ENCODE results near the gene IL10RB.
"Not testable (repeated sequence)": the region's sequence is repeated elsewhere in the genome, so short reads cannot be mapped to it uniquely, and the experiment has no call there.

Gene IL10RB

DNA sequence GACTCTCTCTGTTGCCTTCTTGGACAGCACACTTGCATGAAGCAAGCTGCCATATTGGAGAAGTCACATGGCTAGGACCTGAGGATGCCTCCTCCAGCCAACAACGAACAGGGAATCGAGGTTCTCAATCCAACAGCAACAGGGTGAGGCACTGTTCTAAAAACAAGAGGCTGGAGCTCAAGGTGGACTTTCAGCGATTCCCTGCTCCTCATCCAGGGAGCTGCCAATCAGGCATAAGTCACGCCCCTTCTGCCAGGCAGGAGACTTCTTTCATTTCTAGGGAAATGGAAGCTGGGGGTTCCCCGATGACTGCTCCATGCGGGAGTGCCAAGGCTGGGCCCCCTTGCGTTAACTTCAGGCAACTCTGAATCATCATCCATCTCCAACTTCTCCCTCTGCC lies 35.9 kb downstream of the IL10RB start:
- no peak for DNase-seq (ENCODE audit: low spot score)

DNA sequence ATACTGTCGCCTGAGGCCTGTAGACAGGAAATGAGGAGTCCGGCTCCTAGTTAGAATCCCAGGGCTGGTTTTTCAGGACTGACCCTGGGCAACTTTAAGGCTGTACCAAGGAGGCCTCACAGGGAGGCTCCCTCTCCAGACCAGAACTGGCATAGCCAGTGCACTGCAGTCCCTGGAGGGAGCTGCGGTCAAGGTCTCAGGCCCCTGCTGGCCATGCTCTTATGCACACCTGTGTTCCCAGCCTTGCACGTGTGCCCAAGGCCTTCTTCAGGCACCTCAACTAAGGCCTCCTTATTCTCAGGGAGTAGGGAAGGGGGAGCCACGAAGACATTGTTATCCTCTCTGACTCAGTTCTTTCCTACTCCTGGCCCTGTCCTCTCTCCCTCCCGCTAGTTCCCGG lies 36.6 kb downstream of the IL10RB start:
- DNase-seq (ENCODE audit: low spot score): no peak

DNA sequence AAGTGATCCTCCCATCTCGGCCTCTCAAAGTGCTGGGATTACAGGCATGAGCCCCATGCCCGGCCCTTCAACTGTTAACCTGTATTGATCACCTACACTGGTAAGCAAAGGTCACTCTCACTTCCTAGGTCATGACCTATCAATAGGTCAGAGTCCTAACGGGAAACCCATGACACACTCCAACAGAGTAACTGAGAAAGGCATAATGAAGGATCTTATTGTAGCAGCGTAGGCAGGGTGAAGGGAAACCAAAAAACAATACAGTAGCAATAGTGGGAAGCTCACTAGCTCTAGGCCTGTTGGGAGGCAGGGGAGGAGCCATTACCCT lies 39.1 kb downstream of the IL10RB start:
- no peak for DNase-seq (ENCODE audit: low spot score)

DNA sequence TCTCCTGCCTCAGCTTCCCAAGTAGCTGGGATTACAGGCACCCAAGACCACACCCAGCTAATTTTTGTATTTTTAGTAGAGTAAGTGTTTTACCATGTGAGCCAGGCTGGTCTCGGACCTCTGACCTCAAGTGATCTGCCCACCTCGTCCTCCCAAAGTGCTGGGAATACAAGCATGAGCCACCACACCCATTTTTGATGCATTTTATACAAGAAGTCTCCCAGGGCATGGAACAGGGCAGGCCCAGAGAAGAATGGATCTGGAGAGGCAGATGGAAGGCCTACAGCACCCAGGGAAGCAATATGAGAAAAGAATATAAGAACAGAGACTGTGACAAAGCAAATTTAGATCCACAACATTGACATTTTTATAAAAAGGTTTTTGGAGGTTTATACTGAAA lies 39.8 kb downstream of the IL10RB start:
- no peak for DNase-seq (ENCODE audit: low spot score)

DNA sequence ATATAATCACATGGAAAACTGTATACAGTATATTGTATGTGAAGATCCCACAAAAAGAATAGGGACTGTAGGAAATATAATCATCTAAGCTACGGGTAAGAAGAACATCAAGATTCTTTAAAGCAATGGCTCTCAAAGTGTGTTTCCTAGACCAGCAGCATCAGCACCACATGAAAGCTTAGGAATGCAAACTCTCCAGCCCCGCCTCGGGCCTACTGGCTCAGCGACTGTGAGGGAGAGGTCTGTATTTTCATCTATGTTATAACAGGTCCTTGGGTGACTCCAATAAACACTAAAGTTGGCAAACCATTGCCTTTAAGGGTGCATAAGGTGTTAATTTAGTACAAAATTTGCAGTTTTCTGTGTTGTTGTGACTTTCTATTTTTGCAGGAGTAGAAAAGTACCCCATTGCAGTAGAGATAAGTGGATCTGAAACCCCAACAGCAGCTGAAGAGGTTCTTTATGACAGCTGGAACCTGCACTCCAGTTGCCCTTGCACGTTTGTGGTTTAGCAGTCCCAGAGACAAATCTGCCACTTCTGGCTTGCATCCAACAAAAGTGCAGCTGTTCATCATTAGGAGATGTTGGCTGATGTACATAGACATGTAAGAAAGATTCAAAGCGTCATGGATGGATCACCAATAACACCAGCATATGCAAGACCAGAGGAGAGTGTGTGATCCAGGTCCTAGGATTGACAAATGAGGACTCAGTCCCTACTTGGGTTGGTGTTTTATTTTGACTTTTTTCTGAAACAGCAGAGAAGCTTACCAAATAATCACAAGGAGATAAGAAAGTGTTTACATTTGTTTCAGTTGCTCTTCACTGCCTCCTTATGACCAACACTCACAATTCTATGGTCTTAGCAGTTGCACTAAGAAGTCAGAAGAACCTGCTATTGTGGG lies 42.7 kb downstream of the IL10RB start:
- DNase-seq (ENCODE audit: low spot score): no peak

DNA sequence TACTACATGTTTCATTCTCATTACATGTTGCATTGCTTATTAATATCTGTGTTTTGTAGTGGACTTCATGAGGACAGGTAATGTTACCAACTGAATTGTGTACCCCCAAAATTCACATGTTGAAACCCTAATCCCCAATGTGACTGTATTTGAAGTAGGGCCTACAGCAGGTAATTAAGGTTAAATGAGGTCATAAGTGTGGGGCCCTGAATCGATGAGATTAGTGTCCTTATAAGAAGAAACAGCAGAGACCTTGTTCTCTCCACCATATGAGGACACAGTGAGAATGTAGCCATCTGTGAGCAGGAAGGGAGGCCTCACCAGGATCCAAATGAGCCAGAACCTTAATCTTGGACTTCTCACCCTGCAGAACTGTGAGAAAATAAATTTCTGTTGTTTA lies 43.6 kb downstream of the IL10RB start:
- no peak for DNase-seq (ENCODE audit: low spot score)

DNA sequence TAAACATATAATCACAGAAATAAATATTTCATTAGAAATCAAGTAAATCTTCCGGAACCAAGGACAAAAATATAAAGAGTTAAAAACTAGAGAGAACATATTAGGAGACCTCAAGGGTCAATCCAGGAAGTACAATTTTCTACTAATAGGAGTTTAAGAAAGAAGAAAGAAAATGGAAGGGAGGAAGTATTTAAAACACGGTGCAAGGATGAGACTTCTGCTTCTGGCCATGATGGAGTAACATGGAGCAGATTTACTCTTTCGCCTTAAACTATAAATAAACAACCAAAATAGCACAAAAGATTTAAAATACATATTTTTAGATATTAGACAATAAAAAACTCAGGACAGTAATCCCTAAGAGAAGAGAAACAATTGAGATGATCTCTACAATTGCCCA lies 46.0 kb downstream of the IL10RB start:
- no peak for DNase-seq (ENCODE audit: low spot score)

DNA sequence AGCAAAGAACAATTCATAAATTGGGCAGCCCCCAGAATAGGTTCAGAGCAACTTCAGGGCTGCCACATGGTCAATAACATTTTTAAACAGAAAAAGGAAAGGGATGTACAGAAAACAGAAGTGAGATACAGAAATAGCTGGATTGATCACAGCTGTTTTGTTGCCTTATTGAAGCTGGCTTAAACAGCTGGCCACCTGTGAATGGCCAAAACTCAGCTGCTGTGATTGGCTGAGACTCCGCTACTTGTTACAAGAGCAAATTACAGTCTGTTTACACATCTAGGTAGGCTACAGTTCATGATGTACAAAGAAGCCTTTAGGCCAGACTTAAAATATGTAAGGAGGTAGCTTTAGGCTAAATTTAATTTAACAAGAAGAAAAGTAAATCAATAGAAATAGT lies 47.0 kb downstream of the IL10RB start:
- DNase-seq (ENCODE audit: low spot score): no peak

DNA sequence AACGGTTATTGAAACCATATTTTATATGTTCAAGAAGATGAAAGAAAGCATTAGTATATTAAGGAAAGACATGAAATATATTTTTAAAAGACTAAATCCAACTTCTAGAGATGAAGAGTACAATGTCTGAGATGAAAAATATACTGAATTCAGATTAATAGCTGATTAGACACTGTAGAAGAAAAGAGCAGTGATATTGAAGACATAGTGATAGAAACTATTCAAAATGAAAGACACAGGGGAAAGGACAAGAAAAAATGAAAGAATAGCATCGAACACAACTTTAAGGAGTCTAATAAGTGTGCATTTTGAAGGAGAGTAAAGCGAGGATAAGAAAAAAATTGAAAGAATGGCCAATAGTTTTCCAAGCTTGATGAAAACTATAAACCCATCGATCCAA lies 47.4 kb downstream of the IL10RB start:
- no peak for DNase-seq (ENCODE audit: low spot score)

DNA sequence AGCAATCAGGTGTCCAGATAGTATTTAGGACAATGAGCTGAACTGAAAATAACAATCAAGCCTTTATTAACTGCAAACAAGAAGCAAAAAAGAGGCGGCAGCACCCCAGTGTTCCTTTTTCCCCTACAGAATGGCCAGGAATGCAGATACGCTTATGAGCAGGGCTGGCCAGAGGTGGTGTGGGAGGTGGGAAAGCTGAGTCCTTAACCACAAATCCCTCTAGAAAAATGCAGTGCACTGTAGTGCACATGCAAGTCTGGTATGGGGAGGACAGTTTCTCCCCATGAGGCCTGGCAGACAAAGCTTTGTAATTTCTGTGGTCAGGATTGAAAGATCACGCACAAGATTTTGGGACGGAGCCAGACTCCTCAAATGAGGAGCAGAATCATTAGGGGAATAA lies 47.9 kb downstream of the IL10RB start:
- DNase-seq (ENCODE audit: low spot score): no peak

DNA sequence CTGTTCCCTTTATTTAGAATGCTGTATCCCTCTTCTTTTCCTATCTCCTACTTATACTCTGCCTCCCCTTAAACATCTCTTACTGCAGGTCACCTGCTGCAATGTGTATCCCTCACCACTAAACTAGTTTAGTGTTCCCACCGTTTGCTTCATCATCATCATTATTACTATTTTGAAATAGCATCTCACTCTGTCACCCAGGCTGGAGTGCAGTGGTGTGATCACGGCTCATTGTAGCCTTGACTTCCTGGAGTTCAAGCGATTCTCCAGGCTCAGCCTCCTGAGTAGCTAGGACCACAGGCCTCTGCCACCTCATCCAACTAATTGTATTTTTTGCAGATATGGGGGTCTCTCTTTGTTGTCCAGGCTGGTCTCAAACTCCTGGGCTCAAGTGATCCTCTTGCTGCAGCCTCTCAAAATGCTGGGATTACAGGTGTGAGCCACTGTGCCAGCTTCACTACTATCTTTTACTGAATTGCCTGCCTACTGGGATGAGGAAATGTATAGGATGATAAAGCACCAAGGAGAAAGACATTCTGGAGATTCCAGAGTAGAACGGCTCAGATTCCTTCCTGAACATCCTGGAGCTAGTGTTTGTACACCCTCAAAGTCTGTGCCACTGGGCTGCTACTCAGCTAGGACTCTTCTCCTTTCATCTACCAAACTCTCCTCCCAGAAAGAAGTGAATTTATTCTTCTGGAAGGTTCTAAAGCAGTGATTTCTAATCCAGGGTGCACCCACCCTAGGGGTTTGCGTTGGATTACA lies 50.0 kb downstream of the IL10RB start:
- no peak for DNase-seq (ENCODE audit: low spot score)

DNA sequence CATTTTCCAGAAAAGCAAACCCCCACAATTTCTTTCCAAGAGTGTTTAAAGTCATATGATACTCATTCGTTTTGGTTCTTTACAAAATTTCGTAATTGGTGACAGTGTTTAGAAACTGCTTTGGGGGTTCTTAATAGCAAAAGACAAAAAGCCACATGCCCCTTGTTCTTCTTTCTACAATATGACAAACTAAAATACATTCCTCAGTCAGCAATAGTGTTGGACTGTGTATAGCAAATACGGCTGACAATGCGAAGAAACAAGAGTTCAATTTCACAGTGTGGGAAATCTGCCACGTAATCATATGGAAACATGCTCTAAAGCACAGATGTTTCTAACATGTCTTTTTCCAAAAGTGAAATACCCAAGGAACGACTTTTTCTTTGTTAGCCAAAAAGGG lies 51.0 kb downstream of the IL10RB start:
- no peak for DNase-seq (ENCODE audit: low spot score)

DNA sequence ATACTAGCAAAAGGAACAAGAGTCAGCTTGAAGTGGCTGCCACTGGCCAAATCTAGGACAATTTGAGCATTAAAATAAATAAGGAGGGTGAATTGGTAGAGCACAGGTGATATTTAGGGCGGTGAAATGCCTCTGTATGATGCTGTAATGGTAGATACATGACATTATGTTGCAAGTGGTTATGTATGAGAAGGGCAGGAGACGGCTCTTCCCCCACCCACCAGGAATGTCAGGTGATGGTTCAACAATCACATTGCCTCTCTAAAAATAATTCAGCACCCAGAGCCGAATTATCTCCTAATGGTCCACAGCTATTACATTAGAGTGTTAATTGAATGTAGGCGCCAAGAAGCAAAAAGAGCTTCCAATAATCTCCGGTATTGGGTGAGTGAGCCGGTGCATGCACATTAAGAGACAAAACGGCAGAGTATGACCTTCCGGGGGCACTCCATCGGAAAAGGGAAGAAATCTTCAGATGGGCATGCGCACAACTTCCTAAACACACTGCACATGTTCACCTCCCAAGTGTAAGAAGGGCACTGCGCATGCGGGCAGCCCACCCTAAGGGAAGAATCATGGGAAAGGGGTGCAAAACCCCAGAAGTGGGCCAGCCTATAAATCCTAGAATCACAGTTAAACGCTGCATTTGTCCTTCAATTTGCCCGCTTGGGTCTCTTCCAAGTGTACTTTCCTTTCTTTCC lies 51.8 kb downstream of the IL10RB start:
- no peak for DNase-seq (ENCODE audit: low spot score)

DNA sequence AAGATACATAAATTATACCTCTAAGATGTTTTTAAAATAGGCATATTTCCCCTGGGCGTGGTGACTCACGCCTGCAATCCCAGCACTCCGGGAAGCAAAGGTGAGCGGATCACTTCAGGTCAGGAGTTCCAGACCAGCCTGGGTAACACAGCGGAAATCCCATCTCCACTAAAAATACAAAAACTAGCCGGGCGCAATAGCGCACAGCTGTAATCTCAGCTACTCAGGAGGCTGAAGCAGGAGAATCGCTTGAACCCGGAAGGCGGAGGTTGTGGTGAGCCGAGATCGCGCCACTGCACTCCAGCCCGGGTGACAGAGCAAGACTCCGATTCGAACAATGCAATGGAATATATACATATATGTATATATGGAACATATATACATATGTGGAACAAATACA lies 54.8 kb downstream of the IL10RB start:
- not testable (repeated sequence) for DNase-seq (ENCODE audit: low spot score)

DNA sequence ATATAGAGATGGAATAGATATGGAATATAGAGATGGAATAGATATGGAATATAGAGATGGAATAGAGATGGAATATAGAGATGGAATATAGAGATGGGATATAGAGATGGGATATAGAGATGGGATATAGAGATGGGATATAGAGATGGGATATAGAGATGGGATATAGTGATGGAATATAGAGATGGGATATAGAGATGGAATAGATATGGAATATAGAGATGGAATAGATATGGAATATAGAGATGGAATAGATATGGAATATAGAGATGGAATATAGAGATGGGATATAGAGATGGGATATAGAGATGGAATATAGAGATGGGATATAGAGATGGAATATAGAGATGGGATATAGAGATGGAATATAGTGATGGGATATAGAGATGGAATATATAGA lies 57.4 kb downstream of the IL10RB start:
- not testable (repeated sequence) for DNase-seq (ENCODE audit: low spot score)

DNA sequence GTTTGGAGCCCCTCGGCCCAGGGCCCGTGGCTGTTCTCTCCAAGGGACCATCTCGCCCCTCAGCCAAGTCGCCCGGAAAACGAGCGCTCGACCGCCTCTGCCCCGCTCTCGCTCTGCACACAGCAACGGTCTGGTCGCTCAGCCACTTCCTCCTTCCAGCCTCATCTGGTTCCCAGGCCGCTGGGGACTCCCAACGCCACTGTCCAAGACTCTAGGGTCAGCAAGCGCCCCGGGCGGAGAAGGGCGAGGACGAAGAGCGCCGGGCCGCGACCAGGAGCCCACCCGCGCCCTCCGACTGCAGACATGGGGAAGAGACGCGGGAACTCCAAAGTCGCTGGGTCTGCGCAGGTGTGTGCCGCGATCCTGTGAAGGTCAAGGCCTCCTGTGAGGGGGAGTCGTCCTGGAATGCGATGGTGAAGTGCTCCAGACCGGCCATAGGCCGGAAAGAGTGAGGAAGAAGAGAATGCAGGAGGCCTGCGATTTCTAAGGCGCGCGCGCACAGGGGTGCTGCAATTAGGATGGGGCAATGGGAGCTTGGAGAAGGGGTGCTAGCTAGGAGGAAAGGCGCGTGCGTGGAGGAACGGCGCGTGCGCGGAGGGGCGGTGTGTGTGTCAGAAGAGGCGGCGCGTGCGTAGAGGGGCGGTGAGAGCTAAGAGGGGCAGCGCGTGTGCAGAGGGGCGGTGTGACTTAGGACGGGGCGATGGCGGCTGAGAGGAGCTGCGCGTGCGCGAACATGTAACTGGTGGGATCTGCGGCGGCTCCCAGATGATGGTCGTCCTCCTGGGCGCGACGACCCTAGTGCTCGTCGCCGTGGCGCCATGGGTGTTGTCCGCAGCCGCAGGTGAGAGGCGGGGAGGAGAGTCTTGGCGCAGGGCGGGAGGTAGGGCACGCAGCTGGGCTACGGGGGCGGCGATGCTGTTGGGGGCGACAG lies 58.4 kb downstream of the IL10RB start, which contains the start of gene IFNAR1:
Gene IFNAR1, plus strand, starts transcription at position 680 of the 931 bp plus-strand sequence. Its CDS starts 86 bp downstream, at position 766.
- DNase-seq (ENCODE audit: low spot score): peak; percentile 95

DNA sequence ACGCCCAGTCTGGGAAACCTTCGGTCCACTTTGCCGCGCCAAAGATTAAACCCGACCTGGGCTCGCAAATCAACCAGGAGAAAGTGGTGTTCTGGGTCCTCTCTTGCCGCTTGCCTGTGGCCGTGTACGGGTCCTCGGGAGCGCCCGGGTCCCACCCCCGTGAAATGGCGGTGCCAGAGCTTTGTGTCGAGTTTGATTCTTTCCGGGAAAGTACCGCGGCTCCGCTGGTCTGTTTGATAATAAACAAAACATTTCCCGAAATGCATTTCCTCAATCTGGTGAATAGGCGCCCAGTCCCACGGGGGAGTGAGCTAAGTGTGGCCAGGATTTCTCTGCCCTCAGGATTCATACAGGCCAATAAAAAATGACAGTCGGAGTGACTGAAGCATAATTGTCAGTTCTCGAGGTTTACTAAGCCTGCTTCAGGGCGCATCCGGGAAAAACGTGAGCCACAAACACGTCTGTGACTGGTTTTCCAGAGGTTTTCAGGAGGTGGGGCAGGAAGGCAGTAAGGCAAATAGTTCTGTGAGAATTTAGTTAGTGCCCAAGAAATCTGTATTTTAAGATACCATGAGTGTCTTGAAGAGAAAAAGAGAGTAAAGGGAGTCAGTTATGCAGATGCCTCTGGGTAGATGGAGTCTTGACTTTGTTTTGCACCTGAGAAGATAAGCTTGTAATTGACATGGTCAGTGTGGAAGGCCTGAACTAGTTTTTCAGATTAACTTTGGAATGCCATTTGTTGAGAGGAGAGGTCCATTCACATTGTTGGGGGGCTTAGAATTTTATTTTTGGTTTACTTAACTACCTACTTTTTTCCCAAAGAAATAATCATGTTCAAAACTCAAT lies 59.3 kb downstream of the IL10RB start:
- DNase-seq (ENCODE audit: low spot score): peak; percentile 48

DNA sequence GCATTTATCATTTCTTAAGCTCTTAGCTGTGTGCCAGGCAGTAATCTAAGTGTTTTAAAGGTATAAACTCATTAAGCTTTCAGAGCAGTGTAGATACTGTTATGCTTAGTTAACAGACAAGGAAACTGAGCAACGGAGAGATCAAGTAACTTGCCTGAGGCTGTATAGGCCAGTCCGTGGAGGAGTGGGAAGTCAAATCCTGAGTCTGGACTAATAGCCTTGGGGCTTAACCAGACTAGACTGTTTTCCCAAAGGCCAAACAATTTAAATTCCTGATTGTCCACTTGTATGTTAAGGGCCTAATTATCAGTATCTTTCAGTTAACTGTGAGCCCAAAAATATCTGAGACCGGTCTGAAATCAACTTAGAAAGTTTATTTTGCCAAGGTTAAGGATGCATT lies 61.2 kb downstream of the IL10RB start:
- DNase-seq (ENCODE audit: low spot score): no peak

DNA sequence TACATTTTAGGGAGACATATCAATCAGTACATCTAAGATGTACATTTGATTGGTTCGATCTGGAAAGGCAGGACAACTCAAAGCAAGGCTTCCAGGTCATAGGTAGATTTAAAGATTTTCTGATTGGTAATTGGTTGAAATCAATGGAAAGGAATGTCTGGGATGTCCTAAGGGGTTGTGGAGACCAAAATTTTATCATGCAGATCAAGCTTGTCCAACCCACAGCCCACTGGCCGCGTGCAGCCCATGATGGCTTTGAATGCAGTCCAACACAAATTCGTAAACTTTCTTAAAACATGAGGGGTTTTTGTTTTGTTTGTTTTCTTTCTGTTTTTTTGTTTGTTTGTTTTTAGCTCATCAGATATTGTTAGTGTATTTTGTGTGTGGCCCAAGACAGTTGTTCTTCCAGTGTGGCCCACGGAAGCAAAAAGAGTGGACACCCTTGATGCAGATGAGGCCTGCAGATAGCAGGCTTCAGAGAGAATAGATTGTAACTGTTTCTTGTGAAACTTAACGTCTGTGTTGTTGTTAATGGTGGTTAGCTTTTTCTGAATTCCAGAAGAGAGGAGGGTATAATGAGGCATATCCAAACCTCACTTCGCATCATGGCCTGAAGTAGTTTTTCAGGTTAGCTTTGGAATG lies 61.7 kb downstream of the IL10RB start:
- DNase-seq (ENCODE audit: low spot score): no peak

DNA sequence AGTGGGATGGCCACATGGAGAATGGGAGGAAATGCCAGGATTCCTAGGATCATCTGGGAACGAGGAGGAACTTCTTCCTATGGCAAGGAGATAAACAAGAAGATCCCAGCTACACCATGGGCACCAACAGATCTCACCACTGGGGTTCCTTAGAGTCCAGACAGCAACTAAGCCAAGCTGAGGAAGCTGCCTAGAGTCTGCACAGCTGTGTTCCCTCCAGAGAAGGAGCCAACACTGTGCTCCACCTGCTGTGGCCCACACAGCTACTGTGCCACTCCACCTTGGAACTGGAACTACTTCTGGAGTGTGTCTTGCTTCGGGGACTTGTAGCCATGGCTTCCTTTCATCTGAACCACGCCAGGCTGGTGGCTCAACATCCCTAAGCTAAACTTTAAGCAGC lies 64.6 kb downstream of the IL10RB start:
- DNase-seq (ENCODE audit: low spot score): no peak
